Measurements from ENCODE around the gene FKBP1A.

DNA sequence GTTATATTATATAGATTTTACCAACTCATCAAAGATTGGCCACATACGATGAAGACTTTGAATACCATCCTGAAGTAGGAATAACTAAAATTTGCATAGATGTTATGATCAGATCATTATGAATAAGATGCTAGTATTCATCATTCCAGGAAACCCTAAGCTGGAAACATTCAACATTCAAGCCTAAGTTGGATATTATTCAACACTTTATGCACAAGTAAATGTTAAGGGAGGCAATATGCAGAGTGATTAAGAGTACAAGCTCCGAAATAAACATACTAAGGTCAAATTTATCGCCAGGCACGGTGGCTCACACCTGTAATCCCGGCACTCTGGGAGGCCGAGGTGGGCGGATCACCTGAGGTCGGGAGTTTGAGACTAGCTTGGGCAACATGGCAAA is 43.4 kb upstream of the FKBP1A start:
- TF ChIP-seq RAD21 (IDR thresholded peaks at IDR 0.05; ENCODE audit: low read length) (no peak), CTCF (IDR thresholded peaks at IDR 0.05) (no peak), POLR2AphosphoS5 (IDR thresholded peaks at IDR 0.05; ENCODE audit: low read depth, low read length) (no peak), SMC3 (IDR thresholded peaks at IDR 0.05; ENCODE audit: low read depth, low read length) (no peak), TEAD4 (IDR thresholded peaks at IDR 0.05; ENCODE audit: borderline replicate concordance, insufficient read depth) (no peak), RFX5 (IDR thresholded peaks at IDR 0.05; ENCODE audit: low read length) (no peak)

All from SK-N-SH (cell line).